Nephron progenitor cell (in vitro differentiated cells): ENCODE data around the gene ZNF8.

Experiments used
- DNase-seq: peaks from one replicate; pipeline ENCODE4 v3.0.0; 2021
- H3K27ac Mint-ChIP-seq: 2 replicates; pipeline ENCODE4 v1.8.0; 2021; ENCODE audit warnings: mild to moderate bottlenecking, moderate library complexity, mixed read lengths
- H3K27me3 Mint-ChIP-seq: 2 replicates; pipeline ENCODE4 v1.8.0; 2021; ENCODE audit warnings: mild to moderate bottlenecking, low read depth, mixed read lengths; ENCODE audit not compliant: poor library complexity
- H3K36me3 Mint-ChIP-seq: 2 replicates; pipeline ENCODE4 v1.8.0; 2021; ENCODE audit warnings: low read depth, mixed read lengths
- H3K4me1 Mint-ChIP-seq: 2 replicates; pipeline ENCODE4 v1.8.0; 2021; ENCODE audit warnings: mixed read lengths
- H3K4me3 Mint-ChIP-seq: 2 replicates; pipeline ENCODE4 v1.8.0; 2021; ENCODE audit warnings: mild to moderate bottlenecking, moderate library complexity, mixed read lengths
- H3K9me3 Mint-ChIP-seq: 2 replicates; pipeline ENCODE4 v1.8.0; 2021; ENCODE audit warnings: mild to moderate bottlenecking, moderate library complexity, mixed read lengths
- CTCF ChIP-seq: fragments of 200-600 bp; sonication (generic); IDR thresholded peaks from 2 replicates; pipeline ENCODE4 v1.5.0; 2021; ENCODE audit warnings: antibody characterized with exemption

The ZNF8 gene

GRCh38 chr19:58261600-58261967 is 17.2 kb upstream of the ZNF8 start:
- H3K27me3 Mint-ChIP-seq, result peaks cover 19% of the 10 kb centered on the region

GRCh38 chr19:58261968-58262921 is 16.5 kb upstream of the ZNF8 start:
- DNase-seq, result no peak
- no peak for TF ChIP-seq CTCF
- Mint-ChIP-seq H3K9me3 (peaks cover 100% of the 10 kb centered on the region), H3K4me1 (no peaks in the 10 kb centered on the region), H3K27me3 (peaks cover 19% of the 10 kb centered on the region), H3K27ac (no peak overlapping the region), H3K36me3 (peaks cover 100% of the 10 kb centered on the region), H3K4me3 (no peak overlapping the region)

More at GRCh38 chr19:58261600-58261967, 17.2 kb upstream of the ZNF8 start:
- Mint-ChIP-seq H3K36me3 (peaks cover 100% of the 10 kb centered on the region), H3K27ac (no peak overlapping the region), H3K9me3 (peaks cover 100% of the 10 kb centered on the region), H3K4me1 (no peaks in the 10 kb centered on the region), H3K4me3 (no peak overlapping the region)
- TF ChIP-seq CTCF, result no peak
- DNase-seq, result no peak

GRCh38 chr19:58262922-58263296 is 15.8 kb upstream of the ZNF8 start:
- peaks cover 19% of the 10 kb centered on the region for H3K27me3 Mint-ChIP-seq
- no peak overlapping the region for H3K27ac Mint-ChIP-seq
- peaks cover 100% of the 10 kb centered on the region for H3K36me3 Mint-ChIP-seq
- H3K9me3 Mint-ChIP-seq, result peaks cover 100% of the 10 kb centered on the region
- DNase-seq, result no peak
- no peak for TF ChIP-seq CTCF
- no peaks in the 10 kb centered on the region for H3K4me1 Mint-ChIP-seq
- no peak overlapping the region for H3K4me3 Mint-ChIP-seq

- DNase-seq, result no peak
- Mint-ChIP-seq H3K27ac (no peak overlapping the region), H3K4me3 (no peak overlapping the region), H3K4me1 (no peaks in the 10 kb centered on the region), H3K9me3 (peaks cover 99% of the 10 kb centered on the region), H3K36me3 (peaks cover 100% of the 10 kb centered on the region), H3K27me3 (peaks cover 10% of the 10 kb centered on the region)
- no peak for TF ChIP-seq CTCF
These were observed 13.7 kb upstream of the ZNF8 start for GRCh38 chr19:58265100-58265499.

- Mint-ChIP-seq H3K4me1 (no peaks in the 10 kb centered on the region), H3K4me3 (no peak overlapping the region), H3K27me3 (peaks cover 6% of the 10 kb centered on the region), H3K36me3 (peaks cover 100% of the 10 kb centered on the region), H3K27ac (no peak overlapping the region), H3K9me3 (peaks cover 99% of the 10 kb centered on the region)
- DNase-seq, result no peak
- TF ChIP-seq CTCF, result no peak
These were observed 10.4 kb upstream of the ZNF8 start for GRCh38 chr19:58268344-58268743.

GRCh38 chr19:58274771-58275201 is 4.0 kb upstream of the ZNF8 start:
- Mint-ChIP-seq H3K36me3 (peaks cover 97% of the 10 kb centered on the region), H3K4me1 (peaks cover 15% of the 10 kb centered on the region), H3K27ac (no peak overlapping the region), H3K4me3 (no peak overlapping the region), H3K9me3 (peaks cover 100% of the 10 kb centered on the region), H3K27me3 (peaks cover 2% of the 10 kb centered on the region)
- no peak for TF ChIP-seq CTCF
- no peak for DNase-seq
